Measurements from ENCODE around the gene CHGA. TPM values are rescaled to one million over a fixed set of nuclear protein-coding genes. Genes with fewer than 3 reads are reported as not detected.

The CHGA gene
- total RNA-seq, 6 donors from 2014 or later = 0.46 to 0.81 TPM; not detected in 4

DNA sequence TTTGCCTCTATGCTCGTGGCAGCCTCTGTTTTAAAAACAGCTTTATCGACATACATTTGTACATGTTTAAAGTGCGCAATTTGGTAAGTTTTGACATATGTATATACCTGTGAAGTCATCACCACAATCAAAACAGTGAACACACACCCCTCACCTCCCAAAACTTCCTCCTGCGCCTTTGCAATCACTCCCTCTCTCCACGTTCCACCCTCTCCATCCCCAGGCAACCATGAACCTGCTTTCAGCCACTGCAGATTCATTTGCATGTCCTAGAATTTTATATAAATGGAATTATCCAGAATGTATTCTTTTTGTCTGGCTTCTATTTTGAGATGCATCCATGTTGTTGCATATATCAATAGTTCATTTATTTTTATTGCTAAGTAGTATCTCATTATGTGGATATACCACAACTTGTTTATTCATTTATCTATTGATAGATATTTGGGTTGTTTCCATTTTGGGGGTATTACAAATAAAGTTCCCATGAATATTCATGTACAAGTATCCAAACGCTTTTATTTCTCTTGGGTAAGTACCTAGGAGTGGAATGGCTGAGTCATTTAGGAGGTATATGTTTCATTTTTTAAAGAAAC is 15.5 kb upstream of the CHGA start:
- ATAC-seq (ENCODE audit: low FRiP score in 2 of 2) (no peak), DNase-seq (no peak)
- Histone ChIP-seq H3K27ac (no peak overlapping the region), H3K9me3 (no peaks in the 10 kb centered on the region), H3K36me3 (no peaks in the 10 kb centered on the region), H3K27me3 (no peaks in the 10 kb centered on the region), H3K4me3 (no peak overlapping the region), H3K4me1 (no peaks in the 10 kb centered on the region)
- WGBS, 2 donors = 70 to 74% methylated on average over 6 of the region's 6 CpGs
- TF ChIP-seq POLR2A (IDR thresholded peaks at IDR 0.05) (no peak), EP300 (IDR thresholded peaks at IDR 0.05) (no peak), POLR2AphosphoS5 (IDR thresholded peaks at IDR 0.05) (no peak)
- TF ChIP-seq, protein P1, sequence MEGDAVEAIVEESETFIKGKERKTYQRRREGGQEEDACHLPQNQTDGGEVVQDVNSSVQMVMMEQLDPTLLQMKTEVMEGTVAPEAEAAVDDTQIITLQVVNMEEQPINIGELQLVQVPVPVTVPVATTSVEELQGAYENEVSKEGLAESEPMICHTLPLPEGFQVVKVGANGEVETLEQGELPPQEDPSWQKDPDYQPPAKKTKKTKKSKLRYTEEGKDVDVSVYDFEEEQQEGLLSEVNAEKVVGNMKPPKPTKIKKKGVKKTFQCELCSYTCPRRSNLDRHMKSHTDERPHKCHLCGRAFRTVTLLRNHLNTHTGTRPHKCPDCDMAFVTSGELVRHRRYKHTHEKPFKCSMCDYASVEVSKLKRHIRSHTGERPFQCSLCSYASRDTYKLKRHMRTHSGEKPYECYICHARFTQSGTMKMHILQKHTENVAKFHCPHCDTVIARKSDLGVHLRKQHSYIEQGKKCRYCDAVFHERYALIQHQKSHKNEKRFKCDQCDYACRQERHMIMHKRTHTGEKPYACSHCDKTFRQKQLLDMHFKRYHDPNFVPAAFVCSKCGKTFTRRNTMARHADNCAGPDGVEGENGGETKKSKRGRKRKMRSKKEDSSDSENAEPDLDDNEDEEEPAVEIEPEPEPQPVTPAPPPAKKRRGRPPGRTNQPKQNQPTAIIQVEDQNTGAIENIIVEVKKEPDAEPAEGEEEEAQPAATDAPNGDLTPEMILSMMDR (IDR thresholded peaks at IDR 0.05) = no peak

DNA sequence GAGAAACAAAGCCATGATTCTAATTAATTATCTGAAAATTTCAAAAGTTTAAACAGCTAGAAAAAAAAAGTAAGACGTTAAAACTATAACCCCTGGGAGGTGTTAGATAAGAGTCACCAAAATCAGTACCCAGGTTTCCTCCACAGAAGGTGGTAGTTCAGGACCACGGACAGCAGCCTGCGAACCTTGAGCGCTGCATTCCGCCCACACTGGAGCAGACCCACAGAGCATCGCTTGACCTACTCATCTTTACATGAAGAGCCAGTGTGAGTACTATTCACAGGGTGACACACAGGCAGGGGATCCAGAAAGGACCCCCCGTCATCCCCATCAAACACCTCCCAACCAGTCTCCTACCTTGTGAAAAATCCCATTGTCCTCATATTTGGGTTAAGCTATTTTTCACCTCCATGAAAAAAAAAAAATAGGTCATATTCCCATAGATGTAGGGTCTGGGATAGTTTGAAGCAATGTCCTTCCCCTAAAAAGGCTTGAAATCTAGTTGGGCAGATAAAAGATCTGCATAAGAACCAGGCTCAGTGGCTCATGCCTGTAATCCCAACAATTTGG is 8.8 kb upstream of the CHGA start:
- H3K27me3 ChIP-seq = no peaks in the 10 kb centered on the region
- no peaks in the 10 kb centered on the region for H3K9me3 ChIP-seq
- DNase-seq (no peak), ATAC-seq (ENCODE audit: low FRiP score in 2 of 2) (no peak)
- H3K4me1 ChIP-seq = no peaks in the 10 kb centered on the region
- no peaks in the 10 kb centered on the region for H3K36me3 ChIP-seq
- WGBS, 2 donors = 12% methylated on average over 7 of the region's 7 CpGs
- H3K4me3 ChIP-seq = no peak overlapping the region
- no peak for TF ChIP-seq POLR2A (IDR thresholded peaks at IDR 0.05)
- TF ChIP-seq, protein P1 (IDR thresholded peaks at IDR 0.05) = no peak
- no peak for TF ChIP-seq EP300 (IDR thresholded peaks at IDR 0.05)
- TF ChIP-seq POLR2AphosphoS5 (IDR thresholded peaks at IDR 0.05) = no peak
- no peak overlapping the region for H3K27ac ChIP-seq

- TF ChIP-seq, protein P1 (IDR thresholded peaks at IDR 0.05) = no peak
- DNase-seq = no peak
Measured at GRCh38 chr14:92916201-92916600, 6.7 kb upstream of the CHGA start.

GRCh38 chr14:92917041-92917940 is 5.7 kb upstream of the CHGA start:
- DNase-seq (no peak), ATAC-seq (ENCODE audit: low FRiP score in 2 of 2) (peak in 1 of 2 donors; percentile 12)
- WGBS, 2 donors = 69 to 72% methylated on average over 14 of the region's 14 CpGs
- Histone ChIP-seq H3K27ac (no peak overlapping the region), H3K9me3 (no peaks in the 10 kb centered on the region), H3K4me1 (no peaks in the 10 kb centered on the region), H3K27me3 (no peaks in the 10 kb centered on the region), H3K36me3 (no peaks in the 10 kb centered on the region), H3K4me3 (no peak overlapping the region)
- no peak for TF ChIP-seq POLR2A (IDR thresholded peaks at IDR 0.05)
- TF ChIP-seq POLR2AphosphoS5 (IDR thresholded peaks at IDR 0.05) = no peak
- TF ChIP-seq, protein P1 (IDR thresholded peaks at IDR 0.05) = no peak
- no peak for TF ChIP-seq EP300 (IDR thresholded peaks at IDR 0.05)

More at GRCh38 chr14:92916201-92916600, 6.7 kb upstream of the CHGA start:
- Histone ChIP-seq H3K4me1 (no peaks in the 10 kb centered on the region), H3K4me3 (no peak overlapping the region), H3K36me3 (no peaks in the 10 kb centered on the region), H3K27ac (no peak overlapping the region), H3K27me3 (no peaks in the 10 kb centered on the region), H3K9me3 (no peaks in the 10 kb centered on the region)
- ATAC-seq (ENCODE audit: low FRiP score in 2 of 2) = no peak
- 75 to 86% methylated on average over 4 of the region's 4 CpGs for WGBS, 2 donors

All from upper lobe of left lung (tissue), 6 donors.